Stimulated activated CD8-positive, alpha-beta memory T cell treated with anti-CD3 and anti-CD28 coated beads, Interleukin-4, amount 100 ng/mL, for 1 hour (primary cell): ENCODE measurements around the gene PDE4D.
"Not testable (repeated sequence)": the region's sequence is repeated elsewhere in the genome, so short reads cannot be mapped to it uniquely, and the experiment has no call there.

Experiments
- DNase-seq, 2 donors: peaks; one replicate each; pipeline ENCODE4 v3.0.0-alpha.2; 2020; ENCODE audit warnings: low read depth in 2 of 2, low spot score in 1 of 2

The PDE4D gene

DNA sequence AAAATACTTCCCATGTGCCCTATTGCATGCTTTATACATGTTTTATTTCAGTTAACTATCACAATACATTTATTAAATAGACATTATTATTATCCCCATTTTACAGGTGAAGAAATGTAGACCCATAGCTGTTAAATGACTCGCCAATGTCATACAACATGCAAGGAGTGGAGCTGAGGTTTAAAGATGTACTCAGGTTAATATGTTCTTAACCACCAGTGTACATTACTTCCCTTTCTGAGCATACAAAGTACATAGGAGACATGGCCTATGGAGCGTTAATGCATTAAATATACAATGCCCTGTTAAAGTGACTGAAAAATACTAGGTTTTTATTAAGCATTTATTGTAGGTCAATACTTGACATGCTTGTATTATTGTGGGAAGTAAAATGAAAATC is 407.0 kb downstream of the PDE4D start:
- no peak for DNase-seq

DNA sequence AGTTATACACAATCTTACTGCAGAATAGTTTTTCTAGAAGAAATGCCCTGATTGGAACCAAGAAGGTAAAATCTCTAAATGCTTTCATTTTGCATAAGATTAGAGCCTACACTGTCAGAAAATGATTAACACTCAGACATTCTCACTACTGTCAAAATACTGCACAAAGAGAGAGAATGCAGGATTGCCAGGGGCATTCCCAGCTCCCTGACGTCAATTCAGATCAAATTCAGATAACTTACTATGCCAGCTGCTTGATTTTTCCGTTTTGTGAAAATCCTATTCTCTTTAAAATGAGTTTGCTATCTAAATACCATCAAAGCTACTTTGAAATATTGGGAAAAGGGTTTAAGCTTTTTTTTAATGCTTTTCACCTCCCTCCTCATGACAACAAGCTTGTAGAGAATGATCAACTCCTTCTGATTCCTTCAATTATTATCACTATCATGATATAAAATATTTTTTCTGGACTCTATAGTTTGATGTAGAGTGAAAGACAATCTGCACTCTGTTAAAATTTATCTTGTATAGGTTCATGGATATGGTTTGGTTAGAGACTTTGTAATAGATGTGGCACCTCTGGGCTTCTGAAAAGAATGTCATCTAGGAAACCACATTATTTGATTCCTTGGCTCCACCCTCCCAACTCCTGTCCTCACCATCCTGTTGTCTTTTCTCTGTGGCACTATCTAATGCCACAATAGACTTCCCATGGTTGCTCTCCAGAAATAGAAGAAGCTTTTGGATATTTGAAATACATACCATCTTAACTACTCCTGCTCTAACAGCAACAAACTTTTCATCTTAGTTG is 407.7 kb downstream of the PDE4D start:
- no peak for DNase-seq

DNA sequence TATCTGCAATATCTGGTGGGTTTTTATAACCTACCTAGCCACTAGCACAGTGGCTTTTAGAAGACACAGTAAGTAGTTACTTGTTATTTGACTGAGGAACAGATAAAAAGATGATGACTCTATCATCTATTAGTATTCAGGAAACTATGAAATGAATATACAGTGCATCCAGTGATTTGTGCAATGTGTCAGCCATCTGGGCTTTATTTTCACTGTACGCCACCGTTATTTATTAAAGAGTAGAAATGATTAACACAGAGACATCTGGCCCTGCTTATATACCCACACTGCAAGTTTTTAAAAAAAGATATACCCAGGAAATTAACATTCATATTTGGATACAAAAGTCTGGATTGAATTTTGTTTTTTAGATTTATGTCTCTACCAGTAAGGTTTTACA is 408.4 kb downstream of the PDE4D start:
- no peak for DNase-seq

DNA sequence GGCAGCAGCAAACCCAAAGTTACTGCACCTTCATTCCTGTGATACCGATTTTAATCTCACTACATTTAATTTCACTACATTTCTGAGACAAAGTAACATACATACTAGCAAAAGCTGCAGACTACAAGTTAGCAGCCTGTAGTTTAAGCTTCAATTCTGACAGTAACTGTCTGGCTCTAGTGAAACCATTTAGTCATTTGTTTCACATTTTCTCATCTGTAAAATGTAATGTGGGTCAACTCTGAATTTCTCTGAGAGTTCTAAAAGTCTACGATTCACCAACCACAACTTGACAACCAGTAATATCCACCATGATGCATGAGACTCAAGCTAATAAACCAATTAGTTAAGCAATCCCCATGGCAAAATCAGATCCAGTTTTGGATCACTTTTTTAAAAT is 408.9 kb downstream of the PDE4D start:
- DNase-seq, result no peak

DNA sequence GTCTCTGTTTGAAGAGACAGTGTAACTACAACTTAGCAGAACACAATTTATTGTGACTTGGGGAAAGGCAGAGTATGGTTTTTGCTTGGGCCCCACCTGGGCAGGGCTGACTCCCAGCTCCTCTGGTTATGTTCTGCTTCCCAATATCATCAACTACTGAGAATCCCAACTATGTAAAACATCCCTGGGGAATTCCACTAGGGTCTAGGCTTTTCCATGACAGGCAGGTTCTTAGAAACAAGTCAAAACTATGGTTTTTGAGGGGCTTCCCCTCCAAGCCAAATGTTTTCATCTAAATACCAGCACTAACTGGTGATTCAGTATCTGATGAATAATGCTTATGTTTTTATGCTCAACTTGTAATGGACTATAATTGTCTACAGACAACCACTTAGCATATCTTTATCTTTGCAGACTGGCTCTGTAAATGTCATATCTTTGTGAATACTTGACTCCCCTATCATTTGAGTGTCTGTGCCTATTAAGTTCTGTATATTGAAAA is 409.5 kb downstream of the PDE4D start:
- no peak for DNase-seq

DNA sequence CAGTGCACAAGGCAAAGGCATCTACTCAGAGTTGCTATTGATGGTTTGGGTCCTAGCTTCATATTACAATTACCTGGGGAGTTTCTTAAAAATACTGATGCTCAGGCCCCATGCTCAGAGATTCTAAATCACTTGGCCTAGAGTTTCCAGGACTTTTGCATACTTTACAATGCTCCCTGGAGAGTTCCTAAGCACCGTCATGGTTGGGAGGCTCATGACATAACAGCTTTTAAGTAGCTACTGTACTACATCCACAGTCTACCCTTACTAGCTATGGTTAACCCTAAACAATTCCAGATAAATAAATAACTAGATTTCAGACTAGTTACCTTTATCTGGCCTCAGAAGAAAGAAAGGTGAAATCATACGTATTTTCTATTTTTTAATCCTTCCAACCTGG is 414.4 kb downstream of the PDE4D start:
- no peak for DNase-seq

DNA sequence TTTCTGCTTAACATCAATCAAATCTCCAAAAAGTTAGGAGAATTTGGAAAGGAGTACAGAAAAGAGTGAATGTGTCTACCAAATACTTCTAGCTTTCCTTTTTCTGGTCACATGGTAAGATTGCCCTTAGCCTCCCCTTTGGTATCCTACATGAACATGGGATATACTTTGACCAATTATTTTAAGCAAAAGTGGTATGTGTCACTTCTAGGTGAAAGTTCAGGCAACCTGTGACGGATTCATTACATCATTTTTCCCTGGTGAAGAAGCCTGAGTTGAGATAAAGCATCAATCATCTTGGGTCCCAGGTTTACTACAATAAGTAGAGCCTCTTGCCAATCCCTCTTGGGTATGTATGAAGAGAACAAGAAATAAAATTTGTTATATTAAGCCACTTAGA is 419.2 kb downstream of the PDE4D start:
- no peak for DNase-seq

DNA sequence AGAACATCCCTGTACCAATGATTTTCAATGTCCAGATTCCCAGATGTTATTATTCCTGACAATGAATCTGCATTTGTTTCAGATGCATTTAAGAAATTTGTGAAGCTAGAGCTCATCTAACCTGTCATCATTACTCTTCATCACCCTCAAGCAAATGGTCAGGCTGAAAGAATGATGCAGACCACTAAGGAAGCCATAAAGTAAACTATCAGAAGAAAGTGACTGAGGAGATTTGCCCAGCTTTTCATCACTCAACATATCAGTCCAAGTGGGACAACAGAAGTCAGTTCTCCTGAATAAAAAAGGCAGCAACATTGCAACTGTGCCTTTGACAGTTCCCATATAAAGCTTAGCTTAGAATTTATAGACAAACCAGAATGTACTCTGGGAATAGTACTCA is 419.9 kb downstream of the PDE4D start:
- no peak for DNase-seq

DNA sequence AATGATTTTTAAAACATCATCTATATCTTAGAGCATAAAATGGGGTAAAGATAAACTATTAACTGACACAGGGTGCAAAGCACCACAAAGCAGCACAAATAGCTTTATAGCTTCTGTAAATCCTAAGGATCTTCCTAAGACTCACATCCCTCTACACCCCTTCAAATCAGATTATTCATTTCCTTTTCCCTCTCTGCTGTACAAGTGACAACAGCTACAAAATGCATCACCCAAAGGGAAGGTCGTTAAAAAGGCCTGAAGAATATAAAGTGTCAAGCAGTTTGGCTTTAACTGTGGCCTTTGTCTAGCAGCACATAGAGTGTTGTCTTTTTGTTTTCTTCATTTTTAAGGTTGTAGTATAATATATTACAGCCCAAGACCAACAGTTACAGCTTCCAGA is 422.1 kb downstream of the PDE4D start:
- DNase-seq, result no peak

DNA sequence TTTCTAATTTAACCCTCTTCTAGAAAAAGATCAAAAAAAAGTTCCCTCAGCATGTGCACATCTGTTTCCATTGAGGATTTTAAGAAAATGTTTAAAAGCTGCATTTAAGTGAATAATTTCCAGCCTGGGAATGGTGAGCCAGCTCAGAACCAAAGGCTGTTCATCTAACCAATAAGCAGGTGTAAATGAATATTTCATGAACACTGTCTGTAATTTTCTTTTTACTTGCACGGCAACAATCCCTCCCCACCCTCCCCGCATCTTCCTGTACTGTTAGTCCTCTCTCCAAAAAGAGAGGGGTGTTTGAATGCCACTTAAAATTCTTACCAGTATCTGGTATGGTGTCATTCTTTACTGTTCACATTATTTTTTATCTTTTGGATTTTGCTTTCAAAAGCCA is 425.6 kb downstream of the PDE4D start:
- no peak for DNase-seq

DNA sequence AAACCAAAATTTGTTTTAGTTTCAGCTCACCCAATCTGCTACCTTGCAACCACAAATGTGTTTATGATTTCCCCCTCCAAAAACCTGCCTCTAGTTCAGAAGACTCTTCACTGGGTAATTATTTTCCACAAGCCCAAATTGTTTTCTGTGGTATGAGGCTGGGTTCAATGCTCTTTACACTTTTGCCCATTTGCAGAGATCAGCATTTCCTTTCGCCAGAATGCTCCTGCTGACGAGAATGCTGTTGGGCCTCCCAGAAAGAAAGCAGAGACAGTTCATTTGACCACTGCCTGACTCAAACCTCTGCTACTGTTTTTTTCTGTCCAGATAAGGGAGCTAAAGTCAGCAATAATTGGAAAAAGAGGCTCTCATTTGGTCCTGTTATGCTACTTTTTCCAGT is 427.3 kb downstream of the PDE4D start:
- no peak for DNase-seq

DNA sequence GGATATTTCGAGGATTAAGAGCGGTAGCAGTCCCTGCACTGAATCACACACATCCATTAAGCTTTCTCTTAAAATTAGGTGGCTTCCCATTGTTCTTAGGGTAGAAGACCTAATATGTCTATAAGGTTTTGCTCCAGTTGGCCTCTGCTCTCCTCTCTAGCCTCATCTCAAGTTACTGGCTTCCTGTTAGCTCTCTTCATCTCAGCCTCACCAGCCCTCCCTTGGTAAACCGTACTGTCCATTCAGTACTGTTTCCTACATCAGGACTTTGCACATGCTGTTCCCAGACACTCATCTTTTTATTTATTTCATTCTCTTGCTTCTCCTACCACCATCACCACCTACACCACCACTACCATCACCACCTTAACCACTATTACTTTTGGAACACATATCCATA is 428.6 kb downstream of the PDE4D start:
- no peak for DNase-seq

DNA sequence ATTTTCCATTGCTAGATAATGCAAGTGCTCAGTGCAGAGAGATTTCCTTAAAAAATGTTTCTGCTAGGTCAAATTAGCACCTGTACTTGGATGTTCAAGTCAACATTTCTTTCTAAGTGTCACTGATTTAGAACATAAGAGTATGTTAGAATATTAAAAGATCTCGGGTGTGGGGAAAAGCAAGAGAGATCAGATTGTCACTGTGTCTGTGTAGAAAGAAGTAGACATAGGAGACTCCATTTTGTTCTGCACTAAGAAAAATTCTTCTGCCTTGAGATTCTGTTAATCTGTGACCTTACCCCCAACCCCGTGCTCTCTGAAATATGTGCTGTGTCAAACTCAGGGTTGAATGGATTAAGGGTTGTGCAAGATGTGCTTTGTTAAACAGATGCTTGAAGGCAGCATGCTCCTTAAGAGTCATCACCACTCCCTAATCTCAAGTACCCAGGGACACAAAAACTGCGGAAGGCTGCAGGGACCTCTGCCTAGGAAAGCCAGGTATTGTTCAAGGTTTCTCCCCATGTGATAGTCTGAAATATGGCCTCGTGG is 429.8 kb downstream of the PDE4D start:
- DNase-seq, result not testable (repeated sequence)

DNA sequence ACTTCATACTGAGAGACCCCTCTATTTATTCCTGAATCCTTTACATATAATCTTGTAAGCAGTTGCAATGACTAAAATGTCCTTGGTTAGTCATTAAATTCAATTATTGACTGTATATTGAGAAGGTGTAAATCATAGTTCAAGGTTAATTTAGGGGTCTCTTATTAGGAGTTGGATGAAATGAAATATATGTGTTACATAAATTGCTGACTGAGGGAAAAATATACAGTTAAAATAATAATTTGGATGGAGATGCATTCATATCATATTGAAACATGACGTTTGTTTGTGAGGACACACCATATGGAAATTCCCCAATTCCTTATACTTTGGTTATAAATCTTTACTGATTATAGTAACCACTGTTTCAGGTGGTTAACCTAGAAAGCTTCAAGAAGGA is 430.6 kb downstream of the PDE4D start:
- DNase-seq, result no peak

DNA sequence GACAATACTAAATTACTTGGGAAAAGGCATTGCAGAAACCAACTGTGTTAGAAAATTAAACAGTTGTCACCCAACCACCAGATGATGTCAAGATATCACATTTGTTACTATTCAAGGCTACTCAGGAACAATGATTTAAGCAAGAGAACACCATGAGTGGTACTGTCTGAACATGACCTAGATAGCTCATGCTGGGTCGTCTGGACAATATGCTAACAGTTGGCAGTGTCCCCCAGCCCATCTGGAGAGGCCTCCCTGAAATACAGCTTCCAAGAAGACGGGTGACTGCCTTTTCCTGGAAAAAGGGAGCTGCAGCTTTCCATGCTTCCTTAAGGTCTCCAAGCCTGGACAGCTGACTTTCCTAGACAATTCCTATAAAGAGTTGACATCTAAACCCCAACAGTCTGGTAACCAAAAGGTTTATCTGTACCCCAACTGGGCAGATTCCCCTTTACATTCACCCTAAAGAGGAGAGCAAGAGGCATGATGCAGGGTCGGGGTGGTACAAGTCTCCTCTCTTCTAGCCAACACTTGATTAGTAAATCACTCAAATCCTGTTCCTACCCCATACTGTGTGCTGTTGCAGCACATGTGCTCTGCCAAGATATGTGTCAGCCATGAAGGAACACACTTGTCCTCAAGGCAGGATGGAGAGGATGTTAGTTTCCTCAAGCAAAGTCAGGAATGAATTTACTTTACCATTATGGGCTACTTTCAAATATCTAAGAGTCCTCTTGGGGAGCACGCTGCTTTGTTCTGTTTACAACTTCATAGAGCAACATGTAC is 433.0 kb downstream of the PDE4D start:
- DNase-seq, result no peak

DNA sequence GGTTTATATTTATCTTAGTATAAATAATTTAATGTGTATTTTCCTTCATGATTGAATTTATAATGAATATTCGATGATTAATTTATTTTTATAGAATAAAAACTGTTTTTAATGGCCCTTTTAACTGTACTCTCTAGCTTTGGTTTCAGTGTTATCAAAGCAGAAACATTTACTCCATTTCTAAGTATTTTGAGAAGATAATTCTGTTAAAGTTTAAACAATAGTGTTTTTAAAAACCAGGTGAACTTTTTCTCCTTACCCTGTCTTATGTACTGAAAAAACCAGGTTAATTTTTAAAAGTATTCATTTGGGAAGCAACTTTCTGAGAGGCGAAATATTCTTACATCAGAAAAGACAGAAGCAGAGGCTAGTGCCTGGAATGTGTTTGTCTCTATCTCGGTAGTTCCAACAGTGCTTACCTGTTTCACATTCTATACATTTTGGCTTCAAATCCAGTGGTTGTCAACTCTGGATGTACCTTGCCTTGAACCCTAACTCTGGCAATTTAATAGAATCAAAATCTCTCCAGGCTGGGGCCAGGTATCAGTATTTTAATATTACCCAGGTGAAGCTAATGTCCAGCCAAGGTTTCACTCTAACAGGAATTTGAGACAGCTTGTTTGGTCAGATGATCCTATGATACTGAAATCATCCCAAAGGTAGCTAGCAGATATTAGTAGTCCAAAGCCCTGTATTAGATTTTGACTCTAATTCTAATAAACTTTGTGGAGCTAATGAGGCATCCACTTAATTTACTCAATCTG is 434.4 kb downstream of the PDE4D start:
- no peak for DNase-seq

DNA sequence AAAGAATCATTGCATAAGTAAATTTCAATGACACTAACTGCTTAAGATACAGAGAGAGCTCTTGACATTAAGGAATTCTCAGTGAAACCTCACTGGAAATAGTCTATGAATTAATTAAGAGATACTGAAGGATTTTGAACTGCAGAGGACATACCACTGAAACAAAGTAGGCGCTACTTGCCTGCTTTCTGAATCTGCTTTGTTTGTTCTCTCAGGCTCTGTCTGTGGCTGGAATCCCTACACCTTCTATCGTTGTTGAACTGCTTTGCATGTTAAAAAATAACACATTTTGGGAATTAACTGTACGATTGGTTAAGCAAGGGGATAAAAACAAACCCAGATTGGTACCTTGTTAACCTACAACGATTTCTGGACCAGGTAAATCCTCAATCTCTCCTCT is 435.2 kb downstream of the PDE4D start:
- DNase-seq, result no peak

DNA sequence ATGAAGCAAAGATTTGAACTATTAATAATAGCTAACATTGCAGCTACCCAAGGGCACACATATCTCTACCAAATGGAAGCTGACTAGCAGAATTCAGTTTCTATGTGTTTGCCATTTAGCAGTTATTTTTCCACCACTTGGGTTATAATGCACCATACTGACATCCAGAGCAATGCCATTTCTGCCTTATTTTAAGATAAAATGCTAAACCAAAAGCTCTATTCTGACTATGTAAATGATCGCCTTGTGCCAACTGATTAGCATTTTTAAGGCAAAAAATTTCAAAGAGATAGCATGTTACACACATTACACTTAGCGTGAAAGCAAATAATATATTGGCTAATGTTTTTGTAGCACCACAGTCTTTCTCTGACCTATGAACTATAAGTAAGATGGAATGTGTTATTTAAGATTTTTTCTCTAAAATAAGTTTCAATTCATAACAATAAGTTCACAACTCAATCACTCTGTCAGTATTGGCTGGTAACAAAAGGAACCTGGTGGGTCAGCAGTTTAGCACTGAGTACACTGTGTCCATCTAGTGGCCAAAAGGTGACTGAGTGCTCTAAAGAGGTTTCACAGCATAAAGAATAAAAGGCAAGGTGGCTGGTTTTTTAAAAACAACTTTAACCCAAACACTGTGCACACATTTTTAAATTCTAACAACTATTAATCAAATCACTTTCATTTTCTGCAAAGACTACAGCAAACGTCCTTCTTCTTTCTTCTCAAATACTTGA is 443.5 kb downstream of the PDE4D start:
- no peak for DNase-seq

DNA sequence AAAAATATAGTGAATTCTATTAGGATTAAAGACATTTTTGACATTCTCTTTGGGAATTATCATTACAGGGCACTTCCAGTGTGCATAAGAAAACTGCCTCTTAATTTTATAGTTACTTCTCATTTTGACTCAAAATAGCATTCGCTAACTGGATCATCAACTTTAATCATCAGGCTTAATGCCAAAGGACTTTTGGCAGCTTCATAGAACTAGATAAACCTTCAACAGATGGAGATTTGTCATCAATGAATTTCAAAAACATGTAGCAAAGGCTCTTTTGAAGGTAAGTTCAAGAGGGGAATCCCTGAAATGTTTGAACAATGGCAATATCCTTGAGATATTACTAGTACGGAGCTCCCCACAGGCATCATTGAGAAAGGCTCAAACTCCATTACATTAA is 447.2 kb downstream of the PDE4D start:
- DNase-seq, result no peak

DNA sequence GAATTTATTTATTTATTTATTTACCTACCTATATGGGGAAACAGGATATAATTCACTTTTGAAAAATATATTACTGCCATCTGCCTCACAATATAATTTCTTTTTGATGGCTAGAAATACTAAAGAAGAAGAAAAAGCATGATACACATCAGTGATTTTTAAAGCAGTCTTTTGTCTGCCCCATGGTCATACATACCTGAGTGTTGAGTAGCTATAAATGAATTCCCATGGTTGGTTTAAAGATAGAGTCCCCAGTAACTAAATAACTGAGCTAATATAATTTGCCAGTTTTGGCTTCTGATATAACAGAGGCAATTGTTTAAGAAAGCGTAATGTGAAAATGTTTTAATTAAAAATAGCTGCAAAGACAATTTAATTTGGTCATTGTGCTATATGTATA is 447.8 kb downstream of the PDE4D start:
- DNase-seq, result no peak

DNA sequence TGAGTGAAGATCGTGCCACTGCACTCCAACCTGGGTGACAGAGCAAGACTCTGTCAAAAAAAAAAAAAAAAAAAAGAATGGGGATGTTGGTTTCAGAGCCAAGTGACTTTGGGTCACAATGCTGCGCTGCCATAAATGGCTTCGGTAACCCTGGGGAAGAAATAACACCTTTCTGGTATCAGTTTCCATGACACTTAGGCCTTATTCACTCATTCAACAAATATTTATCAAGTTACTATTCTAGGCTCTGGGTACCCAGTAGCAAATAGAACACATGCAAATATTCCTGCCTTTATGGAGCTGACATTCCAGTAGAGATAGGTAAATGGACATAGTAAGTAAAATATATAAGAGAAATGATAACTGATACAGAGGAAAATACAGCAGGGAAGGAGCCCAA is 454.2 kb downstream of the PDE4D start:
- DNase-seq, result no peak
